H1 (cell line): ENCODE measurements around the gene PEAK1.

Experiments used
- ATF2 ChIP-seq: IDR thresholded peaks from 2 replicates; pipeline ENCODE4 v1.6.1; 2012; ENCODE audit warnings: low read length, inconsistent platforms
- ATF3 ChIP-seq: IDR thresholded peaks from 2 replicates; pipeline ENCODE4 v1.6.1; 2011; ENCODE audit warnings: low read depth, mild to moderate bottlenecking, low read length; ENCODE audit not compliant: insufficient read depth
- BRCA1 ChIP-seq: IDR thresholded peaks from 2 replicates; pipeline ENCODE4 v1.6.1; 2012; ENCODE audit warnings: low read depth, low read length, improper control_type of control experiment
- EGR1 ChIP-seq: IDR thresholded peaks from 2 replicates; pipeline ENCODE4 v1.6.1; 2011; ENCODE audit warnings: low read depth, low read length, borderline replicate concordance
- EP300 ChIP-seq, 2 experiments: IDR thresholded peaks; 1 replicate in 1 of 2; 2 replicates in 1 of 2; pipeline ENCODE4 v1.6.1; 2011 to 2012; ENCODE audit warnings: low read depth in 2 of 2, low read length in 2 of 2, mild to moderate bottlenecking in 2 of 2, borderline replicate concordance in 1 of 2, inconsistent platforms in 1 of 2, moderate library complexity in 1 of 2
- FOSL1 ChIP-seq: IDR thresholded peaks from 2 replicates; pipeline ENCODE4 v1.6.1; 2011; ENCODE audit warnings: mild to moderate bottlenecking, low read depth, low read length, moderate library complexity; ENCODE audit not compliant: insufficient read depth
- NRF1 ChIP-seq: IDR thresholded peaks from 2 replicates; pipeline ENCODE4 v1.6.1; 2011; ENCODE audit warnings: mild to moderate bottlenecking, low read depth, low read length, improper control_type of control experiment
- POLR2A ChIP-seq, 2 experiments: IDR thresholded peaks; 1 replicate in 1 of 2; 2 replicates in 1 of 2; pipeline ENCODE4 v1.6.1; 2011; ENCODE audit warnings: low read depth in 2 of 2, low read length in 2 of 2, mild to moderate bottlenecking in 2 of 2; ENCODE audit errors: control extremely low read depth in 1 of 2
- POLR2AphosphoS5 ChIP-seq: IDR thresholded peaks from 2 replicates; pipeline ENCODE4 v1.6.1; 2011; ENCODE audit warnings: low read depth, low read length
- RFX5 ChIP-seq: IDR thresholded peaks from 2 replicates; pipeline ENCODE4 v1.6.1; 2011; ENCODE audit warnings: low read depth, low read length, improper control_type of control experiment, borderline replicate concordance
- RNF2 ChIP-seq: fragments of 200-900, 300-1000 bp; sonication (generic); IDR thresholded peaks from 2 replicates; pipeline ENCODE4 v1.7.1; 2016; ENCODE audit warnings: borderline replicate concordance, low read depth, mild to moderate bottlenecking, antibody characterized with exemption, low read length; ENCODE audit not compliant: poor library complexity, severe bottlenecking; ENCODE audit errors: missing control alignments
- TEAD4 ChIP-seq: IDR thresholded peaks from 2 replicates; pipeline ENCODE4 v1.6.1; 2012; ENCODE audit warnings: low read depth, low read length, inconsistent platforms, mixed read lengths
- USF2 ChIP-seq: IDR thresholded peaks from 2 replicates; pipeline ENCODE4 v1.6.1; 2011; ENCODE audit warnings: low read length, improper control_type of control experiment
- ZNF274 ChIP-seq: IDR thresholded peaks from 2 replicates; pipeline ENCODE4 v1.7.0; 2012; ENCODE audit warnings: low read length, borderline replicate concordance; ENCODE audit errors: extremely low read depth

- no peak for TF ChIP-seq NRF1
- TF ChIP-seq TEAD4: no peak
- TF ChIP-seq ATF2: no peak
- TF ChIP-seq RNF2: no peak
- no peak for TF ChIP-seq EP300 (IDR thresholded peaks at IDR 0.05; ENCODE audit: borderline replicate concordance in 1 of 2, low read depth in 2 of 2, low read length in 2 of 2)
- TF ChIP-seq POLR2AphosphoS5: no peak
- no peak for TF ChIP-seq ZNF274
- TF ChIP-seq USF2: no peak
- TF ChIP-seq POLR2A (IDR thresholded peaks at IDR 0.05; ENCODE audit: control extremely low read depth in 1 of 2, low read depth in 2 of 2, low read length in 2 of 2): no peak
- no peak for TF ChIP-seq EGR1
- no peak for TF ChIP-seq BRCA1
- TF ChIP-seq FOSL1: no peak
- TF ChIP-seq ATF3: no peak
- no peak for TF ChIP-seq RFX5
These were observed 328.8 kb downstream of the PEAK1 start for GRCh38 chr15:77091097-77091496.
